Measurements from ENCODE around the gene GNAQ.

The GNAQ gene

GRCh38 chr9:77974434-77974833, 57.2 kb downstream of the GNAQ start:
- no peak for DNase-seq (ENCODE audit: low read depth in 2 of 2)

GRCh38 chr9:77969083-77969482, 62.5 kb downstream of the GNAQ start:
- DNase-seq (ENCODE audit: low read depth in 2 of 2): no peak

- DNase-seq (ENCODE audit: low read depth in 2 of 2): no peak
Measured at GRCh38 chr9:77968506-77968905, 63.1 kb downstream of the GNAQ start.

GRCh38 chr9:77966718-77967117, 64.9 kb downstream of the GNAQ start:
- DNase-seq (ENCODE audit: low read depth in 2 of 2): no peak

GRCh38 chr9:77965445-77966123, 66.0 kb downstream of the GNAQ start:
- no peak for DNase-seq (ENCODE audit: low read depth in 2 of 2)

GRCh38 chr9:77964258-77964657, 67.4 kb downstream of the GNAQ start:
- no peak for DNase-seq (ENCODE audit: low read depth in 2 of 2)

GRCh38 chr9:77961541-77961940, 70.1 kb downstream of the GNAQ start:
- no peak for DNase-seq (ENCODE audit: low read depth in 2 of 2)

GRCh38 chr9:77960356-77961153, 71.1 kb downstream of the GNAQ start:
- DNase-seq (ENCODE audit: low read depth in 2 of 2): no peak

- no peak for DNase-seq (ENCODE audit: low read depth in 2 of 2)
Measured at GRCh38 chr9:77959803-77960202, 71.8 kb downstream of the GNAQ start.

- no peak for DNase-seq (ENCODE audit: low read depth in 2 of 2)
Measured at GRCh38 chr9:77957652-77958051, 74.0 kb downstream of the GNAQ start.

GRCh38 chr9:77956555-77956954, 75.1 kb downstream of the GNAQ start:
- DNase-seq (ENCODE audit: low read depth in 2 of 2): no peak

GRCh38 chr9:77954666-77955015, 77.0 kb downstream of the GNAQ start:
- no peak for DNase-seq (ENCODE audit: low read depth in 2 of 2)

- no peak for DNase-seq (ENCODE audit: low read depth in 2 of 2)
Measured at GRCh38 chr9:77954013-77954665, 77.5 kb downstream of the GNAQ start.

- DNase-seq (ENCODE audit: low read depth in 2 of 2): no peak
Measured at GRCh38 chr9:77953590-77953989, 78.0 kb downstream of the GNAQ start.

GRCh38 chr9:77952635-77953328, 78.8 kb downstream of the GNAQ start:
- no peak for DNase-seq (ENCODE audit: low read depth in 2 of 2)

- DNase-seq (ENCODE audit: low read depth in 2 of 2): no peak
Measured at GRCh38 chr9:77951369-77951768, 80.2 kb downstream of the GNAQ start.

- no peak for DNase-seq (ENCODE audit: low read depth in 2 of 2)
Measured at GRCh38 chr9:77949751-77950436, 81.7 kb downstream of the GNAQ start.

GRCh38 chr9:77947651-77948050, 84.0 kb downstream of the GNAQ start:
- no peak for DNase-seq (ENCODE audit: low read depth in 2 of 2)

- no peak for DNase-seq (ENCODE audit: low read depth in 2 of 2)
Measured at GRCh38 chr9:77946969-77947620, 84.5 kb downstream of the GNAQ start.

GRCh38 chr9:77946296-77946695, 85.3 kb downstream of the GNAQ start:
- no peak for DNase-seq (ENCODE audit: low read depth in 2 of 2)

GRCh38 chr9:77945798-77946197, 85.8 kb downstream of the GNAQ start:
- no peak for DNase-seq (ENCODE audit: low read depth in 2 of 2)
